Kidney epithelial cell (primary cell): ENCODE measurements around the gene AFP. TPM values are rescaled to one million over a fixed set of nuclear protein-coding genes. Genes with fewer than 3 reads are reported as not detected.

Experiments
- DNase-seq: peaks from one replicate; pipeline ENCODE4 v3.0.0-alpha.2; 2010; ENCODE audit warnings: low read depth
- H3K27me3 ChIP-seq: 2 replicates; pipeline ENCODE4 v1.6.0; 2011; ENCODE audit warnings: low read length; ENCODE audit not compliant: control insufficient read depth, insufficient read depth
- H3K36me3 ChIP-seq: 2 replicates; pipeline ENCODE4 v1.5.1; 2011; ENCODE audit warnings: low read length; ENCODE audit not compliant: control insufficient read depth, insufficient read depth
- H3K4me3 ChIP-seq: 2 replicates; pipeline ENCODE4 v1.5.1; 2011; ENCODE audit warnings: low read depth, mild to moderate bottlenecking, control low read depth, low read length
- CTCF ChIP-seq: IDR thresholded peaks from 2 replicates; pipeline ENCODE4 v1.5.1; 2011; ENCODE audit warnings: mild to moderate bottlenecking, moderate library complexity, low read length, control low read depth, inconsistent platforms; ENCODE audit not compliant: insufficient read depth, poor library complexity, severe bottlenecking
- total RNA-seq: library from RNA; depleted of rRNA; stranded (reverse); fragments of >200 nt; gene quantifications from 2 replicates; pipeline ENCODE4 v1.2.3, GENCODE V29; 2015

Gene AFP
- total RNA-seq, 1 donor from 2014 or later: not detected

DNA sequence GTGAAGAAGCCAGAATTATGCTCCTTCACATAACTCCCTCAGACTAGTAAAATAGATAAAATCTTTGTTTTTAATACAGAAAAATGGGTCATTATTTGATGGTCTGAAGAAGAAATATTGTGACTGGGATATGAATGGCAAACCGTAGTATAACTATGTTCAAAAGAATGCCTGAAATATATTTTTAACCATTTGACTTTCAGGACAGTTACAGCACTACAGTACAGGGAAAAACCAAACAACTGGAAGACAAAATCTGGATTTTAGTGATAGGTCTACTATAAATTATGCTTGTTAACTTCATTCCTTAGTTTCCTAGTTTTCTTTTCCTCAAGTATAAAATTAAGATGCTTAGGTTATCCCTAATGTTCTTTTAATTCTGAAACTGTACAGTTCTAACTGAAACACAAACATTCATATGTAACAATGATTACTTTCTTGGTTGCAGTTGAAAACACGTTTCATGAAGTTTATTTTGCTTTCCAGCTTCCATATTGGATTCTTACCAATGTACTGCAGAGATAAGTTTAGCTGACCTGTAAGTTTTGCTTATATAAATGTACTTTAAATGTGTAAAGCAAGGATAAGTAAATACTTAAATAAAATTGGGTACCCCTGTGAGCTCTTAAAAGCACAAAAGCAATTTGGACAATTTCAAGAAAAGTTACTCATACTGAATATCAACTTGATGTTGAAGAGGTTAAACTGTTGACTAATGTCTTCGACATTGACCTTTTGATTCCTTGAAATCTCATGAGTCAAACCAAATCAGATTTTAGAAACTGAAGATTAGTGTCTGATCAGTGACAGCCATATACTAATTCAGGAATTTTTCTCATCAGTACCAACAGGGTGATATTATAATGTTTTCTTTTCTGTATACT lies 895 bp downstream of the AFP start:
- no peak for TF ChIP-seq CTCF
- H3K4me3 ChIP-seq: no peak overlapping the region
- no peaks in the 10 kb centered on the region for H3K36me3 ChIP-seq
- no peaks in the 10 kb centered on the region for H3K27me3 ChIP-seq
- no peak for DNase-seq

GRCh38 chr4:73437558-73437956 lies 1.5 kb downstream of the AFP start:
- no peaks in the 10 kb centered on the region for H3K36me3 ChIP-seq
- TF ChIP-seq CTCF: no peak
- H3K4me3 ChIP-seq: no peak overlapping the region
- H3K27me3 ChIP-seq: no peaks in the 10 kb centered on the region
- DNase-seq: no peak

DNA sequence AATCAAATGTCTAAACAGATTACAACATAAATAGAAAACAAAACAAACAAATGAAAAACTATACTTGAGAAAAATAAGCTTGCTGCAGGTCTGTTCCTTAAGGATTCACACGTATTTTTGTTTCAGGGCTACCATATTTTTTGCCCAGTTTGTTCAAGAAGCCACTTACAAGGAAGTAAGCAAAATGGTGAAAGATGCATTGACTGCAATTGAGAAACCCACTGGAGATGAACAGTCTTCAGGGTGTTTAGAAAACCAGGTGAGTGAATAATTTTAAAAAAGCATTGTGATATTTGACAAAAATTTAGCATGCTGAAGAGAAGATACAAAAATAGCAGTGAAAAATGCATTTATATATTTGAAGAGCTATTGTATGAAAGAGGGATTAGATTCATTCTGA lies 2.0 kb downstream of the AFP start:
- no peaks in the 10 kb centered on the region for H3K27me3 ChIP-seq
- no peak overlapping the region for H3K4me3 ChIP-seq
- no peak for DNase-seq
- no peak for TF ChIP-seq CTCF
- no peaks in the 10 kb centered on the region for H3K36me3 ChIP-seq

GRCh38 chr4:73438582-73439215 lies 2.7 kb downstream of the AFP start:
- Histone ChIP-seq H3K27me3 (no peaks in the 10 kb centered on the region), H3K4me3 (no peak overlapping the region), H3K36me3 (no peaks in the 10 kb centered on the region)
- no peak for TF ChIP-seq CTCF
- no peak for DNase-seq

DNA sequence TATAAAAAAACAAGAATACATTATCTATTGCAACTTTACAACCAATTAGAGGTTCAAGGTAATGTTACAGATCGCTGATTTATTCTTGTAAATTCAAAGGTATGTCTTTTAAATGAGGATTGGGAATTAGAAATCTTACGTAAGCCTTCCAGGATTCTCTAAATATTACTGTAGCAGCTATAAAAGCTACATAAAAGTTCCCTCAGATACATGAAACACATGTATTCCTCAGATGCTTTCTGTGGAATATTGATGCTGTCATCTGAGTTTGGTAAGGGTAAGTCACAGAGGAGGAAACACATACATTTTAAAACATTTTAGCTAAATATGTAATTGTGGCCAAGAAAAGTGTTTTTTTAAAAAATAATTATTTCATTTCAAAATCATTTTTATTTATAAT lies 3.4 kb downstream of the AFP start:
- Histone ChIP-seq H3K36me3 (no peaks in the 10 kb centered on the region), H3K4me3 (no peak overlapping the region), H3K27me3 (no peaks in the 10 kb centered on the region)
- no peak for DNase-seq
- no peak for TF ChIP-seq CTCF

GRCh38 chr4:73439991-73440390 lies 4.0 kb downstream of the AFP start:
- Histone ChIP-seq H3K27me3 (no peaks in the 10 kb centered on the region), H3K4me3 (no peak overlapping the region), H3K36me3 (no peaks in the 10 kb centered on the region)
- no peak for TF ChIP-seq CTCF
- no peak for DNase-seq
